Measurements from ENCODE around the gene CFAP74. TPM values are rescaled to one million over a fixed set of nuclear protein-coding genes. Genes with fewer than 3 reads are reported as not detected.

CFAP74 gene
- total RNA-seq, 1 donor from 2014 or later, result not detected

GRCh38 chr1:2046174-2046917 lies 42.8 kb upstream of the CFAP74 start:
- peaks cover 8% of the 10 kb centered on the region for H3K4me1 Mint-ChIP-seq
- H3K36me3 Mint-ChIP-seq (ENCODE audit: low read depth), result no peaks in the 10 kb centered on the region
- DNase-seq, result peak; percentile 83
- intact Hi-C loops (cut with micrococcal nuclease), result no loop called here
- no peak overlapping the region for H3K27ac Mint-ChIP-seq
- no peaks in the 10 kb centered on the region for H3K9me3 Mint-ChIP-seq
- H3K4me3 Mint-ChIP-seq, result no peak overlapping the region
- peaks cover 37% of the 10 kb centered on the region for H3K27me3 Mint-ChIP-seq

DNA sequence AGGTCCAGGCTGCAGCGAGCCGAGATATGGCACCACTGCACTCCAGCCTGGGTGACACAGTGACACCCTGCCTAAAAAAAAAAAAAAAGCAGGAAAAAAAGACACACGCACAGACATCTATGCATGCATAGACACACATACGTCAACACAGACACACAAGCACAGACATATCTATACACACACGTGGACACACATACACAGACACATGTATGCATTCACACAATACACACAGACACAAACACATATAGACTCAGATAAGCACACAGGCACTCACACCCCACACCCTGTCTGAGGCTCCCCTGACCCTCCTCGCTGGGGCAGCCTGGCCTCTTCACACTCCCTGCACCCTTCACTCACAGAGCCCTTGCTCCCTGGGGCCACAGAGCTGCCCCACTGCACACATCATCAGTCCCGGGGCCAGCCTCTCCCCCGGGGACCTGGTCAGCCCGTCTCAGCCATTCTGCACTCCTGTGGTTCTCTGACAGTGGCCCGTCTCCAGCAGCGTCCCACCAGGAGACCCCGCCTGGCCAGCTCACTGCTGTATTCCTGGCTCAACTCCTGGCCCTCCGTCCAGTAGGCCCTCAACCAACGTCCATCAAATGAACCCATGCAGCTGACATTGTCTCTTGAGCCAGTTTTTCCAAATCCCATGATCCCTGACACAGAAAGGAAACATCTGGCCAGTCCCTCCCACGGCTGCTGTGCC lies 42.0 kb upstream of the CFAP74 start:
- intact Hi-C loops (cut with micrococcal nuclease), result loop anchor here (2.0 kb wide), 1 partner anchor 85 kb away; no protein-coding TSS in a partner anchor
- no peaks in the 10 kb centered on the region for H3K9me3 Mint-ChIP-seq
- H3K36me3 Mint-ChIP-seq (ENCODE audit: low read depth), result no peaks in the 10 kb centered on the region
- peaks cover 37% of the 10 kb centered on the region for H3K27me3 Mint-ChIP-seq
- no peak for DNase-seq
- peaks cover 8% of the 10 kb centered on the region for H3K4me1 Mint-ChIP-seq
- no peak overlapping the region for H3K27ac Mint-ChIP-seq
- H3K4me3 Mint-ChIP-seq, result peak overlapping the region; percentile 4

DNA sequence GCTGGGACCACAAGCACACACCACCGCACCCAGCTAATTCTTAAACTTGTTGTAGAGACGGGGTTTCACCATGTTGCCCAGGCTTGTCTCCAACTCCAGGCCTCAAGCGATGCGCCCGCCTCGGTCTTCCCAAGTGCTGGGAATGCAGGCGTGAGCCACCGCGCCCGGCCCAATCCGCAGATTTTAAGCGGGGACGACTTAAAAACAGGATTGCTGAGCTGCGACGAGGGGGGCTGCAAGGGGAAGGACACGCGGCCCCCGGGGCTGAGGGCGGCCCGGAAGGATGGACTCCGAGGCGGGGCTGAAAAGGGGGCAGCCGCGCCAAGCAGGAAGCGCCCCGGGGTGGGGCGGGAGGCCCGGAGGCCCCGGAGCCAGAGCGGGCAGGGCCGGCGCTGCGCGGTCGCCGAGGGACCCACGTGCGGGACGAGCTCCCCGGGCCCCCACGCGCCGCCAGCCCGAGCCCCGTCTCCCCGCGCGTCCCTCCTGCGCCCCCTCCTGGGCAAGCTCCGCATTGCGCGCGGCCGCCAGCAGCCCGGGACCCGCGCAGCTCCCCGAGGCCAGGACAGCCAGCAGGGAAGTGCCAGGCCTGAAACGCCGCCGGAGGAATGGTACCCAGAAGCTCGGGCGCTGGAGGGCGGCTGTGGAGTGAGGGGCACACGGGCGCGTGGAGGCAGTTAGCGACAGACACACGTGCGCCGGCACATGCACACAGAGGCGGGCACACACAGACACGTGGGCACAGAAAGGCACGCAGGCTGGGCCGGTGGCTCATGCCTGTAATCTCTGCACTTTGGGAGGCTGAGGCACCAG lies 41.1 kb upstream of the CFAP74 start:
- H3K36me3 Mint-ChIP-seq (ENCODE audit: low read depth), result no peaks in the 10 kb centered on the region
- intact Hi-C loops (cut with micrococcal nuclease), result loop anchor here (2.0 kb wide), 1 partner anchor 84 kb away; no protein-coding TSS in a partner anchor
- H3K27me3 Mint-ChIP-seq, result peaks cover 36% of the 10 kb centered on the region
- H3K4me1 Mint-ChIP-seq, result peaks cover 8% of the 10 kb centered on the region
- H3K27ac Mint-ChIP-seq, result no peak overlapping the region
- peak overlapping the region; percentile 51 for H3K4me3 Mint-ChIP-seq
- no peaks in the 10 kb centered on the region for H3K9me3 Mint-ChIP-seq
- peak; percentile 94 for DNase-seq

DNA sequence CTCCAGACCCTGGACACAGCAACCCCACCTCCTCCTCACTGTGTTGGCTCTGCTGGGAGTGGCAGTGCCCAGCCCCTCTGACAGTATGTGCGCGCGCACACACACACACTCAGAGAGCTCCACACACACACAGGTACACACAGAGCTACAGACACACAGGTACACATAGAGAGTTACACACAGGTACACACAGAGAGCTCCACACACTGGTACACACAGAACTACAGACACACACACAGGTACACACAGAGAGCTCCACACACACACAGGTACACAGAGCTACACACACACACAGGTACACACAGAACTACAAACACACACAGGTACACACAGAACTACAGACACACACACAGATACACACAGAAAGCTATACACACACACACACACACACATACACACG lies 40.3 kb upstream of the CFAP74 start:
- no peak overlapping the region for H3K4me3 Mint-ChIP-seq
- intact Hi-C loops (cut with micrococcal nuclease), result loop anchor here (2.0 kb wide), 1 partner anchor 83 kb away; no protein-coding TSS in a partner anchor
- no peaks in the 10 kb centered on the region for H3K36me3 Mint-ChIP-seq (ENCODE audit: low read depth)
- DNase-seq, result no peak
- H3K27me3 Mint-ChIP-seq, result peaks cover 28% of the 10 kb centered on the region
- no peak overlapping the region for H3K27ac Mint-ChIP-seq
- peaks cover 2% of the 10 kb centered on the region for H3K4me1 Mint-ChIP-seq
- H3K9me3 Mint-ChIP-seq, result no peaks in the 10 kb centered on the region

DNA sequence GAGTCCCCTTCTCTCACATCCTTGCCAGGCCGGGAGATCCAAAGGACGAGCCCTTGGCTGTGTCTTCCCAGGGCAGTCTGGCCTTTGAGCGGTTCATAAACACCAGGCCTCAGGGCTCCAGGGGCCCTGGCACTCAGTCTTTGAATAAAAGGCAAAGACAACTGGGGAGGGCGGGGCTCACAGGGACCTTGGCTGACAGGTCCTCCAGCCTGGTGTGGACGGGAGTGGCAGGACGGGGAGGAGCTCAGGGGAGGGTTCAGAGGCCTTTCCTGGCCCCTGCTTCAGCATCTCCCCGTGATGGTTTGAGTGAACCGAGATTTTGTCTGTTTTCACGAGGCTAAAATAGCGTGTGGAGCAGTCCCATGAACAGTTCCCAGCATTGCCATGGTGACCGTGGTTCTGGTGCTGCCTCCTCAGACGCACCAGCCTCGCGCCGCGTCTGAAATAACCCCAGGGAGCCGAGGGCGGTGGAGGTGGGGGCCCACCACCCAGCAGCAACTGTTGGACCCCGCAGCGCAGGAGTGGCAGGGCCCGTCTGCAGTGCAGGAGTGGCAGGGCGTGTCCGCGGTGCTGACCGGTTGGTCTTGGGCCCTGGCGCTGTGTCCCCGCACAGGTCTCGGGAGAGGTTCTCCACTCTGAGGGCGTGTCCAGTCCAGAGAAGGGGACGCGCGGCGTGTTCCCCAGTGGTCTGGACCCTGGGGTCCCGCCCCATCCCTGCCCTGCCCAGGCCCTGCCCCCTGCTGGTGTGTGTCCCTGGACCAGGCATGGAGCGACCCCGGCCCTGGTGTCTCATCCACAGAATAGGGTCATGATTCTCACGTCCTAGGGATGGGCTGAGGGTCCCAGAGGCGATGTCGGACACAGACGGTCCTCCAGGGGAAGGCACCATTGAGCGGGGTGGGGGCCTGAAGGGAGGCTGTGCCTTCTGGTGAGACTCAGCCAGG lies 39.5 kb upstream of the CFAP74 start:
- H3K4me3 Mint-ChIP-seq, result no peak overlapping the region
- H3K9me3 Mint-ChIP-seq, result no peaks in the 10 kb centered on the region
- intact Hi-C loops (cut with micrococcal nuclease), result no loop called here
- H3K4me1 Mint-ChIP-seq, result peaks cover 2% of the 10 kb centered on the region
- no peaks in the 10 kb centered on the region for H3K36me3 Mint-ChIP-seq (ENCODE audit: low read depth)
- no peak for DNase-seq
- peaks cover 20% of the 10 kb centered on the region for H3K27me3 Mint-ChIP-seq
- no peak overlapping the region for H3K27ac Mint-ChIP-seq

GRCh38 chr1:2041887-2042286 lies 38.3 kb upstream of the CFAP74 start:
- Mint-ChIP-seq H3K27me3 (peaks cover 15% of the 10 kb centered on the region), H3K4me1 (peaks cover 2% of the 10 kb centered on the region), H3K36me3 (ENCODE audit: low read depth) (no peaks in the 10 kb centered on the region), H3K9me3 (no peaks in the 10 kb centered on the region), H3K27ac (no peak overlapping the region), H3K4me3 (no peak overlapping the region)
- intact Hi-C loops (cut with micrococcal nuclease), result no loop called here
- no peak for DNase-seq

DNA sequence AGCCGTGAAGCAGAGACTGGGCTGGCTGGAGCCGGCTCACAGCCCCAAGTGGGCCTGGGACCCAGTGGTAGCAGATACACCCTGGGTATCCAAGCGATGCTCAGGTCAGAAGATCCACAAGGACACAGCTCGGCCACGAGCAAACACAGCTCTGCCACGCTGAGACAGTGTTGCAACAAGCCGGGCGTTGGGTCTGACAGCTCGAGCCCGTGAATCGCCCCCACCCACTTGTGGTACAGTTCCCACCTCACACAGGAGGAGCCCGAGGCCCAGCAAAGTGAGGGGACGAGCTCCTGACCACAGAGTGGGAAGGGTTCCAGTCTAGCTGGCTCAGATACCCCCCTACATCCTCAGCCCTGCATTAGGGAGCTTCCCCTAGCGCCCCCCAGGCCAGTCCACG lies 37.7 kb upstream of the CFAP74 start:
- peaks cover 2% of the 10 kb centered on the region for H3K4me1 Mint-ChIP-seq
- no peak for DNase-seq
- no peak overlapping the region for H3K4me3 Mint-ChIP-seq
- H3K36me3 Mint-ChIP-seq (ENCODE audit: low read depth), result no peaks in the 10 kb centered on the region
- no peak overlapping the region for H3K27ac Mint-ChIP-seq
- H3K9me3 Mint-ChIP-seq, result no peaks in the 10 kb centered on the region
- peaks cover 13% of the 10 kb centered on the region for H3K27me3 Mint-ChIP-seq
- intact Hi-C loops (cut with micrococcal nuclease), result no loop called here

DNA sequence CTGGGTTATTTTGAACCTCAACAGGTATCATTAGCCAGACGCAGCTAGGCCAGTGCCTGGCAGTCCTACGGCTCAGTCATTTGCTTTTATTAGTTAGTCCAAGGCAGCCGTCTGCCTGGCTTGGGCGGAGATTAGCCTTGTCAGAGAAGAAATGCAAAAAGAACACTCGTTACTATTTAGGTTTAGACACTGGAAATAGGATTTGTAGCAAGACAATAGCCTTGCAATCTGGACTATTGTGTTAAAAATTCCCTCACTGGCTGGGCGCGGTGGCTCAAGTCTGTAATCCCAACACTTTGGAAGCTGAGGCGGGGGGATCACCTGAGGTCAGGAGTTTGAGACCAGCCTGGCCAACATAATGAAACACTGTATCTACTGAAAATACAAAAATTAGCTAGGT lies 35.7 kb upstream of the CFAP74 start:
- Mint-ChIP-seq H3K27ac (no peak overlapping the region), H3K36me3 (ENCODE audit: low read depth) (no peaks in the 10 kb centered on the region), H3K4me1 (peaks cover 2% of the 10 kb centered on the region), H3K4me3 (no peak overlapping the region), H3K9me3 (no peaks in the 10 kb centered on the region), H3K27me3 (peaks cover 4% of the 10 kb centered on the region)
- no peak for DNase-seq
- intact Hi-C loops (cut with micrococcal nuclease), result no loop called here

- Mint-ChIP-seq H3K9me3 (no peaks in the 10 kb centered on the region), H3K36me3 (ENCODE audit: low read depth) (no peaks in the 10 kb centered on the region), H3K4me1 (no peaks in the 10 kb centered on the region), H3K27me3 (no peaks in the 10 kb centered on the region), H3K27ac (no peak overlapping the region), H3K4me3 (no peak overlapping the region)
- no peak for DNase-seq
- intact Hi-C loops (cut with micrococcal nuclease), result no loop called here
Measured at GRCh38 chr1:2038229-2038628, 34.6 kb upstream of the CFAP74 start.

- Mint-ChIP-seq H3K36me3 (ENCODE audit: low read depth) (no peaks in the 10 kb centered on the region), H3K4me1 (no peaks in the 10 kb centered on the region), H3K4me3 (no peak overlapping the region), H3K9me3 (no peaks in the 10 kb centered on the region), H3K27ac (no peak overlapping the region), H3K27me3 (no peaks in the 10 kb centered on the region)
- no peak for DNase-seq
- intact Hi-C loops (cut with micrococcal nuclease), result no loop called here
Measured at GRCh38 chr1:2037314-2037979, 33.9 kb upstream of the CFAP74 start.

- H3K4me1 Mint-ChIP-seq, result no peaks in the 10 kb centered on the region
- H3K9me3 Mint-ChIP-seq, result no peaks in the 10 kb centered on the region
- H3K36me3 Mint-ChIP-seq (ENCODE audit: low read depth), result no peaks in the 10 kb centered on the region
- H3K27me3 Mint-ChIP-seq, result no peaks in the 10 kb centered on the region
- H3K4me3 Mint-ChIP-seq, result no peak overlapping the region
- intact Hi-C loops (cut with micrococcal nuclease), result no loop called here
- H3K27ac Mint-ChIP-seq, result no peak overlapping the region
- no peak for DNase-seq
Measured at GRCh38 chr1:2036287-2036686, 32.7 kb upstream of the CFAP74 start.

DNA sequence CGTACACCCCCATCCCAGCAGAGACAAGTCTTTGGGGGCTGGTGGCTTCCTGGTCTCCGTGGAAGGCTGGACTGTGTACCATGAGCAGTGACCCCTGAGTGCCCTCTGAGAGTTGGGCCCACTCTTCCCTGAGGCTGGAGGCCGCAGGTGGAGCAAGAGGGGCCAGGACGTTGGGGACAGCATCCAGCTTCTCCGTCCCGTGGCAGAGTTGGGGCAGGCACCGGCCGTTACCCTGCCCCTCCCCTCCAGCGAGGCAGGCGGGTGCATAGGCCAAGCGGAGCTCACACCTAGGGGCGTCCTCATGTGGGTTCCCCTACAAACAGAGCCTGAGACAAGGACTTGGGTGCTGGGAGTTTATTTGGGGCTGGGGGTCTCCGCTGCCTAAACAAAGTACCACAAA lies 29.6 kb upstream of the CFAP74 start:
- no peak for DNase-seq
- intact Hi-C loops (cut with micrococcal nuclease), result no loop called here
- H3K27ac Mint-ChIP-seq, result no peak overlapping the region

GRCh38 chr1:2032737-2033136 lies 29.2 kb upstream of the CFAP74 start:
- no peaks in the 10 kb centered on the region for H3K9me3 Mint-ChIP-seq

More for the DNA sequence above, 29.6 kb upstream of the CFAP74 start:
- Mint-ChIP-seq H3K36me3 (ENCODE audit: low read depth) (no peaks in the 10 kb centered on the region), H3K9me3 (no peaks in the 10 kb centered on the region), H3K4me3 (no peak overlapping the region), H3K27me3 (no peaks in the 10 kb centered on the region), H3K4me1 (no peaks in the 10 kb centered on the region)

More at GRCh38 chr1:2032737-2033136, 29.2 kb upstream of the CFAP74 start:
- Mint-ChIP-seq H3K27ac (no peak overlapping the region), H3K4me3 (no peak overlapping the region), H3K4me1 (no peaks in the 10 kb centered on the region), H3K36me3 (ENCODE audit: low read depth) (no peaks in the 10 kb centered on the region), H3K27me3 (no peaks in the 10 kb centered on the region)
- DNase-seq, result no peak
- intact Hi-C loops (cut with micrococcal nuclease), result no loop called here
